ENCODE data around the gene APLF.

GRCh38 chr2:68512966-68513365 is 45.6 kb downstream of the APLF start:
- TF ChIP-seq CTCF (IDR thresholded peaks at IDR 0.05 in 4 of 5, conservative IDR thresholded peaks at IDR 0.05 in 1 of 5) (no peak), POLR2A (IDR thresholded peaks at IDR 0.05) (no peak)

Data from gastrocnemius medialis (tissue), 4 donors.